ENCODE measurements around the gene PXDN.

The PXDN gene

GRCh38 chr2:1588051-1588977, 156.0 kb downstream of the PXDN start:
- Histone ChIP-seq H4K20me1 (ENCODE audit: insufficient read depth) (no peaks in the 10 kb centered on the region), H3K4me3 (IDR thresholded peaks at IDR 0.05; ENCODE audit: insufficient read depth, low read depth, low read length) (no peak overlapping the region), H3K4me2 (no peak overlapping the region), H3K36me3 (ENCODE audit: insufficient read depth) (no peaks in the 10 kb centered on the region), H3K27ac (no peak overlapping the region), H2AFZ (ENCODE audit: low read depth) (no peak overlapping the region), H3K79me2 (ENCODE audit: insufficient read depth, low read depth) (no peaks in the 10 kb centered on the region), H3K27me3 (ENCODE audit: insufficient read depth, low read depth) (no peaks in the 10 kb centered on the region), H3K4me1 (ENCODE audit: low read depth, poor library complexity, severe bottlenecking) (no peaks in the 10 kb centered on the region), H3K9ac (no peak overlapping the region)
- no peak for TF ChIP-seq CTCF (conservative IDR thresholded peaks at IDR 0.05; ENCODE audit: low read depth, low read length)

GRCh38 chr2:1586923-1587840, 157.1 kb downstream of the PXDN start:
- H3K9ac ChIP-seq = no peak overlapping the region
- H3K36me3 ChIP-seq (ENCODE audit: insufficient read depth) = no peaks in the 10 kb centered on the region
- no peak overlapping the region for H3K4me3 ChIP-seq (IDR thresholded peaks at IDR 0.05; ENCODE audit: insufficient read depth, low read depth, low read length)
- no peak overlapping the region for H2AFZ ChIP-seq (ENCODE audit: low read depth)
- H3K27me3 ChIP-seq (ENCODE audit: insufficient read depth, low read depth) = no peaks in the 10 kb centered on the region
- no peaks in the 10 kb centered on the region for H4K20me1 ChIP-seq (ENCODE audit: insufficient read depth)
- H3K79me2 ChIP-seq (ENCODE audit: insufficient read depth, low read depth) = no peaks in the 10 kb centered on the region
- TF ChIP-seq CTCF (conservative IDR thresholded peaks at IDR 0.05; ENCODE audit: low read depth, low read length) = no peak
- no peaks in the 10 kb centered on the region for H3K4me1 ChIP-seq (ENCODE audit: low read depth, poor library complexity, severe bottlenecking)
- H3K4me2 ChIP-seq = no peak overlapping the region
- no peak overlapping the region for H3K27ac ChIP-seq

GRCh38 chr2:1586251-1586922, 157.9 kb downstream of the PXDN start:
- Histone ChIP-seq H3K4me2 (no peak overlapping the region), H3K79me2 (ENCODE audit: insufficient read depth, low read depth) (no peaks in the 10 kb centered on the region), H3K4me1 (ENCODE audit: low read depth, poor library complexity, severe bottlenecking) (no peaks in the 10 kb centered on the region), H2AFZ (ENCODE audit: low read depth) (no peak overlapping the region), H3K27ac (no peak overlapping the region), H3K27me3 (ENCODE audit: insufficient read depth, low read depth) (no peaks in the 10 kb centered on the region), H4K20me1 (ENCODE audit: insufficient read depth) (no peaks in the 10 kb centered on the region), H3K36me3 (ENCODE audit: insufficient read depth) (no peaks in the 10 kb centered on the region), H3K4me3 (IDR thresholded peaks at IDR 0.05; ENCODE audit: insufficient read depth, low read depth, low read length) (no peak overlapping the region), H3K9ac (no peak overlapping the region)
- no peak for TF ChIP-seq CTCF (conservative IDR thresholded peaks at IDR 0.05; ENCODE audit: low read depth, low read length)

- H3K9ac ChIP-seq = no peak overlapping the region
- no peaks in the 10 kb centered on the region for H3K36me3 ChIP-seq (ENCODE audit: insufficient read depth)
Measured at GRCh38 chr2:1585635-1586034, 158.7 kb downstream of the PXDN start.

More at GRCh38 chr2:1585635-1586034, 158.7 kb downstream of the PXDN start:
- no peak overlapping the region for H3K27ac ChIP-seq
- H3K27me3 ChIP-seq (ENCODE audit: insufficient read depth, low read depth) = no peaks in the 10 kb centered on the region
- no peaks in the 10 kb centered on the region for H3K4me1 ChIP-seq (ENCODE audit: low read depth, poor library complexity, severe bottlenecking)
- no peaks in the 10 kb centered on the region for H4K20me1 ChIP-seq (ENCODE audit: insufficient read depth)
- no peak overlapping the region for H3K4me3 ChIP-seq (IDR thresholded peaks at IDR 0.05; ENCODE audit: insufficient read depth, low read depth, low read length)
- H3K79me2 ChIP-seq (ENCODE audit: insufficient read depth, low read depth) = no peaks in the 10 kb centered on the region
- H2AFZ ChIP-seq (ENCODE audit: low read depth) = no peak overlapping the region
- H3K4me2 ChIP-seq = no peak overlapping the region
- no peak for TF ChIP-seq CTCF (conservative IDR thresholded peaks at IDR 0.05; ENCODE audit: low read depth, low read length)
